RWPE1 (cell line): ENCODE results near the gene PLA2G4B.

Source experiments
- CTCF ChIA-PET: fragments of 350-600 bp; sonication (Branson Sonifier 250); formaldehyde crosslinking; extraction: SDS; loops from one replicate; lab custom pipeline; 2021; lab: Yijun Ruan, JAX
- POLR2A ChIA-PET: fragments of 400-600 bp; formaldehyde crosslinking; extraction: SDS; loops from one replicate; lab custom pipeline; 2020; ENCODE audit warnings: antibody characterized with exemption; ENCODE audit not compliant: low non-redundant PET; lab: Yijun Ruan, JAX
- DNase-seq: peaks from one replicate; pipeline ENCODE4 v3.0.0; 2012; ENCODE audit warnings: low spot score
- H3K27ac ChIP-seq: fragments of 450-650 bp; 2 replicates; pipeline ENCODE4 v1.5.1; 2017
- CTCF ChIP-seq: fragments of 450-650 bp; conservative IDR thresholded peaks from 2 replicates; pipeline ENCODE4 v1.5.1; 2017; ENCODE audit warnings: low read depth, mild to moderate bottlenecking

The PLA2G4B gene

GRCh38 chr15:41887161-41887560, 48.5 kb downstream of the PLA2G4B start:
- no peak for DNase-seq
- no peak overlapping the region for H3K27ac ChIP-seq
- POLR2A ChIA-PET, result no interaction called here
- CTCF ChIA-PET, result no interaction called here
- TF ChIP-seq CTCF, result no peak

GRCh38 chr15:41887893-41888292, 49.2 kb downstream of the PLA2G4B start:
- TF ChIP-seq CTCF, result no peak
- no peak overlapping the region for H3K27ac ChIP-seq
- CTCF ChIA-PET, result no interaction called here
- no peak for DNase-seq
- POLR2A ChIA-PET, result no interaction called here

GRCh38 chr15:41888662-41889253, 50.1 kb downstream of the PLA2G4B start:
- no peak for TF ChIP-seq CTCF
- no peak overlapping the region for H3K27ac ChIP-seq
- ChIA-PET CTCF (interaction anchor here (0.6 kb wide), 1 partner anchor 12 kb away, joined by 6 read pairs; no protein-coding TSS in a partner anchor), POLR2A (no interaction called here)
- no peak for DNase-seq

- POLR2A ChIA-PET, result no interaction called here
- CTCF ChIA-PET, result interaction anchor here (0.5 to 0.6 kb wide), 2 partner anchors 80 to 259 kb away, joined by 3 read pairs; no protein-coding TSS in a partner anchor
- no peak for TF ChIP-seq CTCF
- H3K27ac ChIP-seq, result no peak overlapping the region
- DNase-seq, result no peak
Measured at GRCh38 chr15:41890050-41890690, 51.5 kb downstream of the PLA2G4B start.

GRCh38 chr15:41891226-41891625, 52.6 kb downstream of the PLA2G4B start:
- no peak overlapping the region for H3K27ac ChIP-seq
- CTCF ChIA-PET, result no interaction called here
- TF ChIP-seq CTCF, result no peak
- no peak for DNase-seq
- POLR2A ChIA-PET, result no interaction called here

GRCh38 chr15:41891946-41892345, 53.3 kb downstream of the PLA2G4B start:
- ChIA-PET CTCF (interaction anchor here (0.6 to 0.7 kb wide), 2 partner anchors 17 to 1059 kb away, joined by 3 read pairs; no protein-coding TSS in a partner anchor), POLR2A (no interaction called here)
- peak overlapping the region; percentile 97 for H3K27ac ChIP-seq
- no peak for TF ChIP-seq CTCF
- DNase-seq, result no peak
